Activated CD4-positive, alpha-beta T cell treated with anti-CD3 and anti-CD28 coated beads, Interleukin-2, amount 10 ng/mL, durations not matched to agents 24 days and 14 days (primary cell): Measurements from ENCODE around the gene DYSF. TPM values are rescaled to one million over a fixed set of nuclear protein-coding genes. Genes with fewer than 3 reads are reported as not detected.
A peak's percentile ranks its signal among the peaks of the same experiment; 100 is the strongest.
"Not testable (repeated sequence)": the region's sequence is repeated elsewhere in the genome, so short reads cannot be mapped to it uniquely, and the experiment has no call there.

Experiments
- DNase-seq: peaks from one replicate; pipeline ENCODE4 v3.0.0; 2022
- H3K27ac Mint-ChIP-seq: one replicate; pipeline ENCODE4 v1.8.0; 2022; ENCODE audit warnings: mild to moderate bottlenecking, mixed read lengths
- H3K27me3 Mint-ChIP-seq: one replicate; pipeline ENCODE4 v1.8.0; 2022; ENCODE audit warnings: mixed read lengths
- H3K36me3 Mint-ChIP-seq: one replicate; pipeline ENCODE4 v1.8.0; 2022; ENCODE audit warnings: low read depth, mild to moderate bottlenecking, mixed read lengths
- H3K4me1 Mint-ChIP-seq: one replicate; pipeline ENCODE4 v1.8.0; 2021; ENCODE audit warnings: mixed read lengths
- H3K4me3 Mint-ChIP-seq: one replicate; pipeline ENCODE4 v1.8.0; 2022; ENCODE audit warnings: mild to moderate bottlenecking, moderate library complexity, mixed read lengths
- H3K9me3 Mint-ChIP-seq: one replicate; pipeline ENCODE4 v1.8.0; 2021; ENCODE audit warnings: mixed read lengths
- intact Hi-C: fragments of 100-400 bp; cut with micrococcal nuclease; formaldehyde crosslinking; loops from one replicate; pipeline ENCODE4 v1.15.1; 2023
- total RNA-seq: library from RNA; stranded (reverse); gene quantifications from 2 replicates; pipeline ENCODE4 v1.2.3, GENCODE V29; 2022

Gene DYSF
- total RNA-seq, 1 donor from 2014 or later: not detected

DNA sequence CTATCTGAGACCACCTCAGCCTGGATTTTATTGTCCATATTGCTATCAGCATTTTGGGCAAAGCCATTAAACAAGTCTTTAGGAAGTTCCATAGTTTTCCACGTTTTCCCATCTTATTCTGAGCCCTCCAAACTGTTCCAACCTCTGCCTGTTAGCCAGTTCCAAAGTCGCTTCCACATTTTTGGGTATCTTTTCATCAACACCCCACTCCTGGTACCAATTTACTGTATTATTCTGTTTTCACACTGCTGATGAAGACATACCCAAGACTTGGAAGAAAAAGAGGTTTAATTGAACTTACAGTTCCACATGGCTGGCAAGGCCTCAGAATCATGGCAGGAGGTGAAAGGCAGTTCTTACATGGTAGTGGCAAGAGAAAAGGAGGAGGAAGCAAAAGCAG, 204.9 kb downstream of the DYSF start:
- H3K9me3 Mint-ChIP-seq, H3K27ac Mint-ChIP-seq, DNase-seq, H3K27me3 Mint-ChIP-seq, H3K36me3 Mint-ChIP-seq, H3K4me1 Mint-ChIP-seq, intact Hi-C loops, H3K4me3 Mint-ChIP-seq: not testable (repeated sequence)

DNA sequence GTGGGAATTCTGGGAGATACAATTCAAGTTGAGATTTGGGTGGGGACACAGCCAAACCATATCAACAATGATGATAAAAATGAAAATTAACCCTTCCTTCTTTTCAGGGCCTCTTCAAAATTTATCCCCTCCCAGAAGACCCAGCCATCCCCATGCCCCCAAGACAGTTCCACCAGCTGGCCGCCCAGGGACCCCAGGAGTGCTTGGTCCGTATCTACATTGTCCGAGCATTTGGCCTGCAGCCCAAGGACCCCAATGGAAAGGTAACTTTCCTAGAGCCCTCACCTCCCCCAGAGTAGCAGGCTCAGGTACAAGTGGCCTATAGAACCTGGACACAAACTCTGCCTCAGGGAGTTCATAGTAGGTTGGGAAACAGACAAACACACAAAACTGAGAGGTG, 205.4 kb downstream of the DYSF start:
- no peak for DNase-seq
- intact Hi-C loops: no loop called here
- no peaks in the 10 kb centered on the region for H3K4me1 Mint-ChIP-seq
- H3K4me3 Mint-ChIP-seq: no peak overlapping the region
- H3K27ac Mint-ChIP-seq: no peak overlapping the region
- H3K9me3 Mint-ChIP-seq: peaks cover 6% of the 10 kb centered on the region
- no peaks in the 10 kb centered on the region for H3K36me3 Mint-ChIP-seq
- no peaks in the 10 kb centered on the region for H3K27me3 Mint-ChIP-seq

DNA sequence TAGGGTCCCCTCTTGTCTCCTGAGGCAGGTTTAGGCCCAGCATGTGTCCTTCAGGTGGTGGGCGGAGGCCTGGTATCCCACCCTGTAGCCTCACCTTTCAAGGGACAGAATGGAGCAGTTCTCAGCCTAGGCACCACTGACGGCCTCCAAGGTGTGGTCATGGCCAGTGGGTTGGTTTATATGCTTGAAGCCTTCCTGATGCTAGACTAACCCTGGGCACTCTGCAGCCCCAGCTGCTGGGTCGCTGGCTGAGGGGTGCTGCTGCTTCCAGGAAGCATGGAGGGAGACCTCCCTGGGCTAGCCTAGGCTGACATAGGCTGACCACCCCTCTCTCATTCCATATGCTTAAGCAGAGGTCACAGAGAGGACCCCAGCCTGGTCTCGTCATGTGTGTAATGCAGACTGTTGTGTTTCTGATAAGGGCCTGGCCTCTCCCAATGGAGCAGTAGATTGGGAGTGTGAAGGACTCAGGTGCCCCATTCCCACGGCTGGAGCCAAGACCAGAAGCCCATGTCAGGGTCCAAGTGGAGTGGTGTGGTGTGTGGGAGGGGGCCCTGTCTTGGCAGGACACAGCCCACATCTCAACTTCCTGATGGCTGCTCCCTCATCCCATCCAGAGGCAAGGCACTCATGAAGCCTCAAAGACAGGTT, 206.6 kb downstream of the DYSF start:
- Mint-ChIP-seq H3K9me3 (peaks cover 6% of the 10 kb centered on the region), H3K27me3 (no peaks in the 10 kb centered on the region), H3K36me3 (no peaks in the 10 kb centered on the region), H3K4me3 (no peak overlapping the region), H3K27ac (no peak overlapping the region), H3K4me1 (no peaks in the 10 kb centered on the region)
- intact Hi-C loops: no loop called here
- DNase-seq: no peak

DNA sequence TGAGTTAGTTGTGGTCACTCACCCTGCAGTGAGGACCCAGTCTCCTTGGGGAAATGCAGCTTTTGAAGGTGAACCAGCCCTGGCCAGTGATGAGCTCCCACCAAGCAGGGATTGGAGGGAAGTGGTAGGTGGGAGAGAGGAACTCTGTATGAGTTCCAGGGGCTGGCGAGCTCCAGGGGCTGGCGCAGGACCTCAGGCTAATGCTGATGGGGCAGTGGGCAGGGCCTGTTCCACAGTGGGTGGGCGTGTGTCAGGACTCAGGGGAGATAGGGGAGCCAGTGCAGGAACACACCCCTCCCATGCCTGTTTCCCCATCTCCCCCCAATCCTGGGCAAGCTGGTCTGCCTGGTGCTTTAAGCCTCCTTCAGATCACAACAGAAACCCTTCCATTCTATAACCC, 208.4 kb downstream of the DYSF start:
- Mint-ChIP-seq H3K4me3 (no peak overlapping the region), H3K9me3 (peaks cover 6% of the 10 kb centered on the region)
- intact Hi-C loops: no loop called here

DNA sequence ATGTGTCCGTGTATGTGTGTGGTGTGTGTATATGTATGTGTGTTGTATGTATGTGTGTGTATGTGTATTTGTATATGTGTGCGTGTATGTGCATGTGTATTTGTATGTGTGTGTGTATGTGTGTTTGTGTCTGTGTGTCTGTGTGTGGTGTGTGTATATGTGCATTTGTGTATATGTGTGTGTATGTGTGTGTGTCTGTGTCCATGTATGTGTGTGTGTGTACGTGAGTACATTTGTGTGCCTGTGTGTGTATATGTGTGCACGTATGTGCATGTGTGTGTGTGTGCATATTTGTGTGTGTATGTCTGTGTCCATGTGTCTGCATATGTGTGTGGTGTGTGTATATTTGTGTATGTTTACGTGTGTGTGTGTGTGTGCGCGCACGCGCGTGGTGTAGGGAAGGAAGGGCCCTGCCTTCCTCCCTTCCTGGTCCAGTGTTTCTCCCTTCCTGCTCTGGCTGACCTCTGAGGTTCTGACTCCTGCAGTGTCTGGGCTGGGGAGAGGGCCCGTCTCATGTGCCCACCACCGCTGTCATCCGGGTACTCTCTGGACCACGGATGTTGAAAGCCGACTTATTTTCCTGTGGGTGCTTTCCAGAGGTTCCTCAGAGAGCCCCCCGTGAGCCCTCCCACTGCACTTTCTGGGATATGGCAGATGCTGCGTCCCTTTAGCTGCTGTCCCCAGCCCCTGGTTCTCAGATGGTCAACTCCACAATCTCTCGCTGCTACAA, 209.5 kb downstream of the DYSF start:
- H3K27ac Mint-ChIP-seq: no peak overlapping the region
- H3K4me3 Mint-ChIP-seq: no peak overlapping the region
- no peaks in the 10 kb centered on the region for H3K36me3 Mint-ChIP-seq
- intact Hi-C loops: no loop called here
- peaks cover 6% of the 10 kb centered on the region for H3K9me3 Mint-ChIP-seq
- no peak for DNase-seq
- H3K4me1 Mint-ChIP-seq: peaks cover 1% of the 10 kb centered on the region
- H3K27me3 Mint-ChIP-seq: no peaks in the 10 kb centered on the region

More for the DNA sequence above, 208.4 kb downstream of the DYSF start:
- H3K27me3 Mint-ChIP-seq: no peaks in the 10 kb centered on the region
- no peak for DNase-seq
- no peak overlapping the region for H3K27ac Mint-ChIP-seq
- H3K4me1 Mint-ChIP-seq: no peaks in the 10 kb centered on the region
- H3K36me3 Mint-ChIP-seq: no peaks in the 10 kb centered on the region

DNA sequence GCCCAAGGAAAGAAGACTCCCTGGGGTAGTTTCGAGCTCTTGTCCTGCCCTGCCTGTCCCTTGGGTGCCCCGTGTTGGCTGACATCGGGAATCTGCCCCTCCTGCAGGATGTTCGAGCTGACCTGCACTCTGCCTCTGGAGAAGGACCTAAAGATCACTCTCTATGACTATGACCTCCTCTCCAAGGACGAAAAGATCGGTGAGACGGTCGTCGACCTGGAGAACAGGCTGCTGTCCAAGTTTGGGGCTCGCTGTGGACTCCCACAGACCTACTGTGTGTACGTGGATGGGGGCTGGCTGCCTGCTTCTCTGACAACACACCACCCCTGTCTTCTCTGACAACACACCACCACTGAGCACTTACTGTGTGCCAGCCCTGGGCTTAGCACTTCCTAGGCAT, 210.8 kb downstream of the DYSF start:
- no peak for DNase-seq
- H3K4me3 Mint-ChIP-seq: no peak overlapping the region
- intact Hi-C loops: no loop called here
- peaks cover 2% of the 10 kb centered on the region for H3K4me1 Mint-ChIP-seq
- no peaks in the 10 kb centered on the region for H3K9me3 Mint-ChIP-seq
- H3K36me3 Mint-ChIP-seq: no peaks in the 10 kb centered on the region
- no peaks in the 10 kb centered on the region for H3K27me3 Mint-ChIP-seq
- H3K27ac Mint-ChIP-seq: no peak overlapping the region

DNA sequence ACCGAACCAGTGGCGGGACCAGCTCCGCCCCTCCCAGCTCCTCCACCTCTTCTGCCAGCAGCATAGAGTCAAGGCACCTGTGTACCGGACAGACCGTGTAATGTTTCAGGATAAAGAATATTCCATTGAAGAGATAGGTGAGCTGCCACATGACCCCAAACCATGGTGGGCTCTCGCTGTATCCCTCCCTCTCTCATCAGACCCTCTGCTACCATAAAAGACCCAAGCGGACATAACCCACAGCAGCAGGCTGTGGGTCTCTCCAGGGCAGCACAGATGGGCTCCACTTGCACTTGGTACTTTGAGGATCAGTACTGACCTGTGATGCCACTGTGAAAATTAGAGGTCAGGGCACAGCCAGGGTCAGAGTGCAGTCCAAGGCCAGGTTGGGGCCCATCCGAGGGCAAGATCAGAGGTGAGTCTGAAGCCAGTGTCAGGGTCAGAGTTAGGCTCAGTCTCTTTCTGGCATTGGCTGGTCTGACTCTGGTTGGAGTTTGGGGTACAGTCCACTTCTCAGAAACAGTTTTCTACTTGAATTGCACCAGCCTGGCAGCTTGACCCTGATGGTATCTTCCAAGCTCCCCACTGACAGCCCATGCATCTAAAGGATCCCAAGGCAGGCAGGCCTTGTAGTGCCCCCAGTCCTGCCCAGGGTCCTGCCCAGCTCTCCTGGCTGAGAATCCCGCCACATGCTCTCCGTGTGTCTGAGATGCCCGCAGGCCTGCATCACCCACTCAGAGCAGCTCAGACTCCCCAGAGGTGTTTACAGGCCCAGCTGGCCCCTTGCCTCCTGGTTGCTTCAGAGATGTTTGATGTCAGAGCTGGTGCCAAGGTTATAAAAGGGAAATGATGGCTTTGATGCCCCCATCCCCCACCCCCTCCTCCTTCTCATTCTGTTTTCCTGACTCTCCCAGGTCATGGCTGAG, 212.1 kb downstream of the DYSF start:
- peaks cover 2% of the 10 kb centered on the region for H3K4me1 Mint-ChIP-seq
- no peak overlapping the region for H3K4me3 Mint-ChIP-seq
- DNase-seq: peak; percentile 26
- intact Hi-C loops: no loop called here
- H3K36me3 Mint-ChIP-seq: no peaks in the 10 kb centered on the region
- no peaks in the 10 kb centered on the region for H3K27me3 Mint-ChIP-seq
- no peak overlapping the region for H3K27ac Mint-ChIP-seq
- H3K9me3 Mint-ChIP-seq: no peaks in the 10 kb centered on the region

DNA sequence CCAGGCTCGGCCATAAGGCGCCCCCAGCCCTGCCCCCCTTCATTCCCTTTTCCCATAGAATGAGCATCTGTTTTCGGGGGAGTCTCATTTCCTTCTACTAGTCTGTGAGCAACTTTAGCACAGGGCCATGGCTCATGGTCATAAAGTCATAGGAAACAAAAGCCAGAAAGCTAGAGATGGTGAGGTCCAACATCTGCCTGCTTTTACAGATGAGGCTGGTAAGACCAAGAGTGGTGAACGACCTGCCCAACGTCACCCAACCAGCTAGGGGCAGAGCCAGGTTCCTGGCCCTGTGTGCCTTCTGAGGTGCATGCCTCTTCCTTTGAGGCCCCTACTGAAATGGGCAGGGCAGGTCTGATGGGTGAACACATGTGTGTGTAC, 212.7 kb downstream of the DYSF start:
- Mint-ChIP-seq H3K9me3 (no peaks in the 10 kb centered on the region), H3K4me1 (peaks cover 2% of the 10 kb centered on the region), H3K36me3 (no peaks in the 10 kb centered on the region), H3K27me3 (no peaks in the 10 kb centered on the region), H3K4me3 (no peak overlapping the region), H3K27ac (no peak overlapping the region)
- DNase-seq: no peak
- intact Hi-C loops: no loop called here

DNA sequence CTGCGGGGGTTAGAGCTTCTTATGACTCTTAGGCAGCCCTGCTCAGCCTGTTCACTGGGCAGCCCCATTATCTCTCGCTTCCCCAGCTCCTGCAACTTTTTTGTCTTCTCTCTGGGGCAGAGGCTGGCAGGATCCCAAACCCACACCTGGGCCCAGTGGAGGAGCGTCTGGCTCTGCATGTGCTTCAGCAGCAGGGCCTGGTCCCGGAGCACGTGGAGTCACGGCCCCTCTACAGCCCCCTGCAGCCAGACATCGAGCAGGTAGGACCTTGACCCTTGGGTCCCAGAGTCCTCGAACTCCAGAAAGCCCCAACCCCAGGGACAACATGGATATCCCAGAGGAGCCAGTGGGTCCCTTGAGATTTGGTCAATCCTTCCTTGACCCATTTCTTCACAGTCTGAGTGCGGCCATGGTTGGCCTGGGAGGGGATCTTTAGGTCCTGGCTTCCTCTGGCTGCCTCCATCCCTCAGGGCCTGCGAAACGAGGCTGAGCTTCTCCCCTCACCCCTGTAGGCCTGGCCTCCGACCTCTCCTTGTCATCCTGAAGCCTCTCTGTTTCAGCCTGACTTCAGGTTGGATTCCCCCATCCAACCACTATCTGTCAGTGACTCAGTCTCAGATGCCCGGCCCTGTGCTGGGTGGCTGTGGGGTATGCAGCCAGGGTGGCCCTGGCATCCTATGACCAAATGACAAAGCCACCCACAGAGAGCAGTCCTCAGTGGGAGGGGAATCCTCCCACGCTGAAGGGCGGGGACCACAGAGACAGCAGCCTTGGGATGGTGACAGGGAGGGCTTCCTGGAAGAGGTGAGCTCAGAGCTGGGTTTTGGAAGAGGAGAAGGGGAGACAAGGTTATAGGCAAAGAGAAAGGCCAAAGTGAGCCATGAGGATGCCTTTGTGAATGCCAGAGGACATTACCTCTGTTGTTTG, 214.2 kb downstream of the DYSF start:
- Mint-ChIP-seq H3K9me3 (no peaks in the 10 kb centered on the region), H3K4me3 (no peak overlapping the region), H3K36me3 (no peaks in the 10 kb centered on the region), H3K4me1 (peaks cover 2% of the 10 kb centered on the region), H3K27me3 (no peaks in the 10 kb centered on the region), H3K27ac (no peak overlapping the region)
- no peak for DNase-seq
- intact Hi-C loops: no loop called here

DNA sequence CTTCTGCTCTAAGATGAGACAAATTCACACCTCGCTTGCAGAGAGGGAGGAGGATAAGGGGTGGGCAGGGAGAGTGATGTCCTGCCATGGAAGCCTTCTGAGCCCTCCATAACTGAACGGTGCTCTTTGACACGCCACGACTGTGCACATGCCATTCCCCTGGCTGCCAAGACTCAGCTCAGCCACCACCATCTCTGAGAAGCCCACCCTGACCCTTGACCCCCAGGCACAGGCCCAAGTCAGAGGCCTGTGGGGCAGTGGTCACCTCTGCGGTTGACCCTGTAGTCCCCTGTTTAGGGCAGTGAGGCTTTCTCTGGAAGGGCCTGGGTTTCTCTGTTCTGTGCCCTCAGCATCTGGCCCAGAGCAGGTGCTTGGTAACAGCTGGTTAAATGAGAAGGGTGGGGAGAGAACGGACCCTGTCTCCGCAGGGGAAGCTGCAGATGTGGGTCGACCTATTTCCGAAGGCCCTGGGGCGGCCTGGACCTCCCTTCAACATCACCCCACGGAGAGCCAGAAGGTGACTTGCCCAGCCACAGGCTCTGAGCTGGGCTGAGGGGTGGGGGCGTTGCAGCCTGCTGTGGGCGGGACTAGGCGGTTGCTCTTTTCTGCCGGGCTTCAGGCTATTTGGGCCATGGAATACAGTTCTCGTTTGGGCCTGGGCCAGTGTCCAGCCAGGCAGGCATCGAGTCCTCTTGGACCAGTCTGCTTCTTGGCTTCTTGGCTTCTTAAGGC, 215.1 kb downstream of the DYSF start:
- no peak overlapping the region for H3K4me3 Mint-ChIP-seq
- intact Hi-C loops: no loop called here
- no peaks in the 10 kb centered on the region for H3K36me3 Mint-ChIP-seq
- no peak for DNase-seq
- H3K4me1 Mint-ChIP-seq: peaks cover 2% of the 10 kb centered on the region
- H3K27ac Mint-ChIP-seq: no peak overlapping the region
- no peaks in the 10 kb centered on the region for H3K27me3 Mint-ChIP-seq
- no peaks in the 10 kb centered on the region for H3K9me3 Mint-ChIP-seq

DNA sequence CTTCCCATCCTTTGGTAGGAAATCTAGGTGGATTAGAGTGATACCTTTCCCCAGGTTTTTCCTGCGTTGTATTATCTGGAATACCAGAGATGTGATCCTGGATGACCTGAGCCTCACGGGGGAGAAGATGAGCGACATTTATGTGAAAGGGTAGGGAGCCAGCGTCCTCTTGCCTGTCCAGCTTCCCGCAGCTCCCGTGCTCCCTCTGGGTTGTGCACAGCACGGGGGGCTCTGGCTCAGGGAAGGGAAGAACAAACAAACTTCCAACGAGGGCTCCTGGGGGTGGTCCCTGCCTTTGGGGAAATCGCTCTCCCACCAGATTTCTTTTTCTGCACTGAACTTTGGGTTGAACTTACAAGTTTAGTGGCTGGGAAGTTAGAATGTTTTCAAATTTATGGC, 215.7 kb downstream of the DYSF start:
- Mint-ChIP-seq H3K36me3 (no peaks in the 10 kb centered on the region), H3K4me3 (no peak overlapping the region), H3K9me3 (no peaks in the 10 kb centered on the region), H3K4me1 (peaks cover 2% of the 10 kb centered on the region), H3K27me3 (no peaks in the 10 kb centered on the region), H3K27ac (no peak overlapping the region)
- intact Hi-C loops: no loop called here
- DNase-seq: no peak

DNA sequence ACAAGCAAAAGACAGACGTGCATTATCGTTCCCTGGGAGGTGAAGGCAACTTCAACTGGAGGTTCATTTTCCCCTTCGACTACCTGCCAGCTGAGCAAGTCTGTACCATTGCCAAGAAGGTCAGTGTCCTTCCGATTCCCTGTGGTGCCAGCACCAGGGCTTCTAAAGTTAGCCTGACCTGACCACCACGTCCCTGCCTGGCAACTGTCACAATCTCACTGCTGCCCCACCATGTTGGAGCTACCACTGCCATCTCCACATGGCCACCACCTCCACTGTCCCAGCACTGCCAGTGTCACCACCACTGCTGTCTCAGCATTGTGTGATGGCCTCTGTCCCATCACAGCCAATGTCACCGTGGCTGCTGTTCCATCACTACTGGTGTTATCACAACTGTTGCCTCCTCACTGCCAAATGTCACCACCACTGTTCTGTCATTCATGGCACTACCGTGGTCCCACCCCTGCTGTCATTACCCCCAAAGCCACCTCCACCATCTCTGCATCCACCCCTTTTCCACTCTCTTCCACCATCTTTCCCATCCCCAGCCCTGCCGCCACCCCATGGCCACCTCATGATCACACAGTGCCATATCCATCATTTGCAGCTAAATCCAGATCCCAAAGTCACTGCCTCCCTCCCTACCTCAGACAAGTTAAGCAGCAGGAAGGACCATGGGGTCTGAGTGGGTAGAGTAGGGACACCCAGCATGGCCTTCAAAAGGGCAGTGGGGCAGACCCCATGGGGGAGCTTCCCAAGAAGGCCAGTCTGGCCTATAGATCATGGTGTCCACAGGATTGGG, 216.5 kb downstream of the DYSF start:
- H3K4me3 Mint-ChIP-seq: no peak overlapping the region
- DNase-seq: no peak
- intact Hi-C loops: no loop called here
- H3K4me1 Mint-ChIP-seq: peaks cover 2% of the 10 kb centered on the region
- H3K27ac Mint-ChIP-seq: no peak overlapping the region
- H3K27me3 Mint-ChIP-seq: no peaks in the 10 kb centered on the region
- H3K9me3 Mint-ChIP-seq: no peaks in the 10 kb centered on the region
- no peaks in the 10 kb centered on the region for H3K36me3 Mint-ChIP-seq
